GM12878 (cell line): ENCODE data around the gene PDK1. TPM values are rescaled to one million over a fixed set of nuclear protein-coding genes. Genes with fewer than 3 reads are reported as not detected.

Experiments
- ATAC-seq: fragments of 200-7000 bp; cut with Tn5 transposase; 3 replicates; pipeline ENCODE4 v1.9.1; 2020; ENCODE audit warnings: mild to moderate bottlenecking, moderate library complexity
- BruUV-seq: library from RNA; stranded (reverse); fragments of 400-500 nt; replicated peaks from 2 replicates; lab custom pipeline; 2021; lab: Mats Ljungman, UMichigan
- CTCF ChIA-PET: fragments of 300-600 bp; sonication (Branson Sonifier 250); formaldehyde crosslinking; extraction: SDS; loops from one replicate; lab custom pipeline; 2021; ENCODE audit warnings: inconsistent platforms; lab: Yijun Ruan, JAX
- POLR2A ChIA-PET: fragments of 350-600 bp; formaldehyde crosslinking; extraction: SDS; loops from one replicate; lab custom pipeline; 2021; ENCODE audit warnings: inconsistent platforms; lab: Charles Lee
- RAD21 ChIA-PET: fragments of 300-600 bp; sonication (Branson Sonifier 250); formaldehyde crosslinking; loops from one replicate; lab custom pipeline; 2023; ENCODE audit warnings: antibody characterized with exemption; ENCODE audit not compliant: unreplicated experiment; lab: Charles Lee
- SMC1A ChIA-PET: fragments of 300-600 bp; sonication (Branson Sonifier 250); formaldehyde crosslinking; loops from one replicate; lab custom pipeline; 2023; ENCODE audit not compliant: unreplicated experiment, uncharacterized antibody; lab: Charles Lee
- DNase-seq: peaks from one replicate; pipeline ENCODE4 v3.0.0-alpha.2; 2011; ENCODE audit warnings: low read depth, low spot score
- FAIRE-seq: peaks from 3 replicates; lab custom pipeline; 2011; peaks lifted over from hg19 to GRCh38; lab: Jason Lieb, UNC
- H2AFZ ChIP-seq: 2 replicates; pipeline ENCODE4 v1.6.0; 2011; ENCODE audit warnings: low read depth, low read length, control low read depth; ENCODE audit not compliant: control insufficient read depth
- H3K27ac ChIP-seq: 2 replicates; pipeline ENCODE4 v1.5.1; 2011; ENCODE audit warnings: control low read depth; ENCODE audit not compliant: control insufficient read depth, insufficient read depth
- H3K27me3 ChIP-seq, 2 experiments: replicated peaks in 1 of 2; 2 replicates each; pipeline versions ENCODE4 v1.6.0 to v1.6.1; 2011; ENCODE audit warnings: low read length in 1 of 2; ENCODE audit not compliant: control insufficient read depth in 2 of 2, insufficient read depth in 2 of 2
- H3K36me3 ChIP-seq, 2 experiments: 2 replicates each; pipeline ENCODE4 v1.5.1; 2011; ENCODE audit warnings: low read length in 1 of 2; ENCODE audit not compliant: control insufficient read depth in 2 of 2, insufficient read depth in 2 of 2
- H3K4me1 ChIP-seq: 2 replicates; pipeline ENCODE4 v1.6.1; 2011; ENCODE audit warnings: mild to moderate bottlenecking, low read length, moderate library complexity, mixed read lengths; ENCODE audit not compliant: control insufficient read depth, insufficient read depth
- H3K4me2 ChIP-seq: 2 replicates; pipeline ENCODE4 v1.6.0; 2011; ENCODE audit warnings: control low read depth; ENCODE audit not compliant: control insufficient read depth, insufficient read depth
- H3K4me3 ChIP-seq: fragments of 200-600 bp; sonication (generic); 2 replicates; pipeline ENCODE4 v1.5.1; 2016
- H3K79me2 ChIP-seq: 2 replicates; pipeline ENCODE4 v1.6.0; 2011; ENCODE audit warnings: low read length; ENCODE audit not compliant: control insufficient read depth, insufficient read depth
- H3K9ac ChIP-seq: 2 replicates; pipeline ENCODE4 v1.8.0; 2011; ENCODE audit warnings: low read length, control low read depth, mixed read lengths; ENCODE audit not compliant: control insufficient read depth, insufficient read depth
- H3K9me3 ChIP-seq: replicated peaks from 3 replicates; pipeline ENCODE4 v1.5.1; 2011; ENCODE audit warnings: mild to moderate bottlenecking, low read length; ENCODE audit not compliant: control insufficient read depth, insufficient read depth
- H4K20me1 ChIP-seq: 2 replicates; pipeline ENCODE4 v1.6.0; 2011; ENCODE audit not compliant: control insufficient read depth, insufficient read depth
- BCLAF1 ChIP-seq: fragments of 450-650 bp; IDR thresholded peaks from 2 replicates; pipeline ENCODE4 v1.6.1; 2017; ENCODE audit warnings: antibody characterized with exemption, mild to moderate bottlenecking, moderate library complexity
- BMI1 ChIP-seq: fragments of 450-650 bp; IDR thresholded peaks from 2 replicates; pipeline ENCODE4 v1.6.1; 2016; ENCODE audit warnings: mild to moderate bottlenecking, moderate library complexity, borderline replicate concordance
- CUX1 ChIP-seq: IDR thresholded peaks from 2 replicates; pipeline ENCODE4 v1.6.1; 2012; ENCODE audit warnings: improper control_type of control experiment, low read depth, low read length; ENCODE audit not compliant: insufficient replicate concordance
- EGR1 ChIP-seq, 2 experiments: IDR thresholded peaks; 1 replicate in 1 of 2; 2 replicates in 1 of 2; pipeline ENCODE4 v1.6.1; 2011 to 2012; ENCODE audit warnings: low read depth in 2 of 2, low read length in 2 of 2, borderline replicate concordance in 1 of 2, mild to moderate bottlenecking in 1 of 2, moderate library complexity in 1 of 2
- FOS ChIP-seq: IDR thresholded peaks from 3 replicates; pipeline ENCODE4 v1.6.1; 2011; ENCODE audit warnings: borderline replicate concordance; ENCODE audit not compliant: insufficient read length; ENCODE audit errors: extremely low read depth
- HSF1 ChIP-seq: fragments of 150-350 bp; IDR thresholded peaks from 2 replicates; pipeline ENCODE4 v1.6.1; 2014; ENCODE audit warnings: mild to moderate bottlenecking, low read depth, low read length
- JUNB ChIP-seq: IDR thresholded peaks from 2 replicates; pipeline ENCODE4 v1.6.1; 2016; ENCODE audit warnings: antibody characterized with exemption, mild to moderate bottlenecking
- NFIC ChIP-seq: IDR thresholded peaks from 2 replicates; pipeline ENCODE4 v1.6.1; 2012; ENCODE audit warnings: low read depth, mild to moderate bottlenecking, inconsistent platforms, low read length, moderate library complexity
- in situ Hi-C: fragments of 300-500 bp; cut with MboI; formaldehyde crosslinking; loops from 9 replicates; pipeline ENCODE4 v1.14.3; 2018; ENCODE audit warnings: mixed read lengths
- intact Hi-C: fragments of 100-400 bp; cut with micrococcal nuclease; formaldehyde crosslinking; loops from one replicate; pipeline ENCODE4 v1.14.2; 2022; ENCODE audit not compliant: unreplicated experiment
- polyA plus RNA-seq, 11 experiments: library from polyadenylated mRNA; depleted of rRNA in 4 of 11; unstranded in 6 of 11; stranded (reverse) in 5 of 11; fragments of >200 nt; fragmentation: Nextera tagmentation in 4 of 11; fragmentation: Illumina TruSeq in 1 of 11; extraction: Ambion mirVana in 4 of 11; extraction: Trizol in 1 of 11; gene quantifications; 1 replicate in 1 of 11; 2 replicates in 10 of 11; pipeline versions ENCODE4 v1.2.1 to v1.2.3, GENCODE V29; 2011 to 2016; ENCODE audit warnings: inconsistent platforms in 2 of 11, missing spikeins in 2 of 11, low read depth in 1 of 11
- total RNA-seq, 4 experiments: library from RNA; depleted of rRNA in 3 of 4; stranded (reverse); fragments of >200 nt in 3 of 4; fragmentation: Illumina TruSeq in 1 of 4; extraction: Trizol in 1 of 4; gene quantifications; 2 replicates each; pipeline versions ENCODE4 v1.2.1 to v1.2.3, GENCODE V29; 2013 to 2021

The PDK1 gene
- total and polyA plus RNA-seq, 10 of the 15 experiments (the other 5 are each of a cell fraction or from before 2014, with no cell fraction given) = 5.3 to 128 (median 17.1) TPM

- no peaks in the 10 kb centered on the region for H3K4me1 ChIP-seq
- TF ChIP-seq HSF1 (no peak), JUNB (no peak), BCLAF1 (no peak), CUX1 (no peak), BMI1 (no peak), NFIC (no peak), EGR1 (IDR thresholded peaks at IDR 0.05; ENCODE audit: borderline replicate concordance in 1 of 2, low read depth in 2 of 2, low read length in 2 of 2) (no peak), FOS (no peak)
- TF ChIP-seq, all 136 proteins: peak for 0
- H3K4me2 ChIP-seq = no peak overlapping the region
- H3K27ac ChIP-seq = no peak overlapping the region
- FAIRE-seq (no peak), ATAC-seq (no peak), DNase-seq (no peak)
- no peaks in the 10 kb centered on the region for H3K79me2 ChIP-seq
- H4K20me1 ChIP-seq = no peaks in the 10 kb centered on the region
- H3K36me3 ChIP-seq = peaks cover 6 to 34% of the 10 kb centered on the region in 2 experiments
- intact Hi-C loops = no loop called here
- no peak overlapping the region for H3K9ac ChIP-seq
- H2AFZ ChIP-seq = no peak overlapping the region
- H3K4me3 ChIP-seq = no peak overlapping the region
- H3K27me3 ChIP-seq = no peaks in the 10 kb centered on the region
- in situ Hi-C loops = loop anchor here (25.0 kb wide), 1 partner anchor 1634 kb away; the partner anchor contains the start of gene GORASP2
- RAD21 ChIA-PET = no interaction called here
- peaks cover 18% of the 10 kb centered on the region for H3K9me3 ChIP-seq
- CTCF ChIA-PET = interaction anchor here (1.3 kb wide), 1 partner anchor 23 kb away, joined by 6 read pairs; no protein-coding TSS in a partner anchor
- no TSS peak for BruUV-seq
- POLR2A ChIA-PET = no interaction called here
- SMC1A ChIA-PET = interaction anchor here (0.9 kb wide), 1 partner anchor 21 kb away, joined by 4 read pairs; no protein-coding TSS in a partner anchor
These were observed 15.4 kb downstream of the PDK1 start for GRCh38 chr2:172571245-172571644.
